Skin of body (tissue), 2 donors: ENCODE data around the gene UMODL1. TPM values are rescaled to one million over a fixed set of nuclear protein-coding genes. Genes with fewer than 3 reads are reported as not detected.
A peak's percentile ranks its signal among the peaks of the same experiment; 100 is the strongest.

Source experiments
- DNase-seq: peaks from one replicate; lab custom pipeline; 2025; lab: John Stamatoyannopoulos, UW
- total RNA-seq: library from RNA; depleted of rRNA; stranded (reverse); fragments of >200 nt; gene quantifications from one replicate; pipeline ENCODE4 v1.2.3, GENCODE V29; 2014

The UMODL1 gene
- total RNA-seq, 1 donor from 2014 or later = under 0.01 TPM

DNA sequence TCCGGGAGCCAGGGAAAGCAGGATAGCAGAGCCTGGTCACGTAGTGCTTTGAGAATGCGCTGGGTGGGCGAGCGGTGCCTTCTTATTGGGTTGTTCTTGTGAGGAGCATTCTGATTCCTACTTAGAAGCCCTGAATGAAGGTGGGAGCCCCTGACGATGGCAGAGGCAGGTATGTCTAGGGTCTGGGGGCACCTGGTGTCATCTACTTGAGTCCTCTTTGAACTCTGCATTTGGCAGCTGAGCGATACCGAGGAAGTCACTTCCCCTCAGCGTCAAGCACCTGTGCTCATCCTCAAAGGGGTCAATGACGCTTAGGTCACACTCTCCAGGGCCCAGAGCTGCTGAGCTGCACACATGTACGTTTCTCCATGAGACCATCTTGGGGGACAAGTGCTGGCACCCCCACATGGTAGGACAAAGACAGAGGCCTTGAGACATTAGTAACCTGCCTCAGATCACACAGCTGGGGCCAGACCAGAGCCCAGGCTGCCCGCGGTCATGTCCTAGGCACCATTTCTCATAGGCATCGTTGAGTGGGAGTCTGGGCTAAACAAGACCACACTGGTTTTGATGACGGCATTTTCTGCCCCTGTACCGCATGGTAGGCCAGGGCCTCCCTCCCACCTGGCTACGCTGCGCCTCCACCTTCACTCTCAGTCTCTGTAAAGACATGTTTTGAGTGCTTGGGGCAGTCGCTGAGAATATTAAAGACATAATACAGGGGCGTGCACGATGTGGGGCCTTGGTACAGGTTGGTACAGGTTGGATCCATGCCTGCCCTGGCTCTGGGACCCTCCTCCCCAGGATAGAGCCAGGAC is 78.7 kb downstream of the UMODL1 start:
- DNase-seq = no peak

GRCh38 chr21:42150474-42151085 is 79.5 kb downstream of the UMODL1 start:
- no peak for DNase-seq

DNA sequence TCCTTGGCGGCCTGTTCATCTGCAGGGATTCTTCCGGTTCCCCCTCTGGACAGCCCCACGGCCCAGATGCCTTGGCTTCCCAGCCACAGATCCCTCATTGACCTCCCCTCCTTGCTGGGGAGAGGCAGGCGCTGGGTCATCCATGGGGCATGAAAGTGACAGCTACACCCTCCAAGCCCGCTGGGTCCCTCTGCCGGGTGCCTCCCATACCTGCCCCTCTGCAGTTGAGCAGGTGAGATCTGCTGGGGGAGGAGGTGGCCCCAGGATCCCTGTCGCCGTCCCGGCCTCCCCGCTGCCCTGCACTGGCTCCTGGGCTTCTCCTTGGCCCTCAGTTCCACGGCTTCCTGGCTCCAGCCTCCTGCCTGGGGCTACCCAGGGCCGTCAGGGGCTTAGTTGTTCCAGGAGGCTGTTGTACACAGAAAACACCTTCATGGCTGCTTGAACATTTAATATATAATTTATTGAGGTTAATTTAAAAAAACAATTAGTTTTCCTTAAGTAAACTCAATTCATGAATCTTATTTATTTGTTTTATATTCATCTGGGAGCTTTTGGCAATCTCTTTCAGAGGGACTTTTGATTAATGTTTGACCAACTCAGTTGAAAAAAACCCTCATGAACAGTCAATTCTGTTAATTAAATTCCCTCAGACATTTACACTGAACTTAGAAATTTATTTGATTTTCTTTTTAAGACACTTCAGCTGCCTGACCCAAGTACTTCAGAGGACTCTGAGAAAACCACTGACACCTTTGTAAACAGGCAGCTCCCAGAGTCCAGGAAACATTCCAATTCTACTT is 80.2 kb downstream of the UMODL1 start:
- no peak for DNase-seq

- DNase-seq = no peak
Measured at GRCh38 chr21:42151948-42152220, 80.8 kb downstream of the UMODL1 start.

DNA sequence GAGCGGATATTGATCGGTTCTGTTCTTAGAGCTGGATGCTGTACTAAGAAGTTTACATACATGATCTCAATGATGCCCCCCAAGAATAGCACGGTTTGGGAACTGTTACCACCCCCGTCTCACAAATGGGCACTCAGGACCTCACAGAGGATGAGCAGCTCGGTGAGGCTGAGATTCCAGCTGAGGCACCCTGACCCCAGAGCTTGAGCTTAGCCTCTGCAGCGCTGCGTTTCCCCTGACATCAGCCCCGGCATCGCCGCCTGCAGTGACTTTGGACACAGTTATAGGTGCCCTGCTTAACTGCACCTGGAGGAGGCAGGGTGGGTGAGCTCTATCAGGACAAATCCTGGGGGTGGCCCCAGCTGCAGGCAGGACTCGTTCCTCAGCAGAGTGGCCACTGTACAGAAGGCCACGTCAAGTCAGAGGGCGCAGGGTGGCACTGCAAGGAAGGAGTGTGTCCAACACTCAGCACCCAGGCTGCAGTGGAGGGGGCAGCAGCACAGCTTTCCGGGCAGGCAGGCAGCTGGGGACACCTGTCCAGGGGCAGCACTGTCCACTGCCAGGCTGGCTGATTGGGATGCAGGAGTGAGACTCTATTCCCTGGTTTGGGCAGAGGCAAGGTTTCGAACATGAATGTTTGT is 82.0 kb downstream of the UMODL1 start:
- DNase-seq = no peak

DNA sequence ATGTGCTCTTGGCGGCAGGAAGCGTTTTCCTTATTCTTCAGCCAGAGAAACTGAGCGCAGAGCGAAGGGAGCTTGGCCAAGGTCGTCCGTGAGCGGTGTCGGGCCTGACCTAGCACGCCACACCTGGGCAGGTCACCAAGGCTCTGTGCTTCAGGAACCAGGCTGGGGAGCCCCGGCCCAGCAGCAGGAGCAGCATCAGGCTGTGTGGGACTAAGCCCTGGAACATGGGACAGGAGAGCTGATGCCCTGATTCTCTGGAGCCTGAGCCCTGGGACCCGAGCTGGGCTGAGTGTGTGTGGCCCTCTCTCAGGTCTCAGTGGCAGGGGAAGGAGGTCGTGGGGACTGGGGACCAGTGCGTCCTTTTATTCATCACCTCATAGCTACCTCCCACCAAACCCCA is 82.6 kb downstream of the UMODL1 start:
- no peak for DNase-seq

DNA sequence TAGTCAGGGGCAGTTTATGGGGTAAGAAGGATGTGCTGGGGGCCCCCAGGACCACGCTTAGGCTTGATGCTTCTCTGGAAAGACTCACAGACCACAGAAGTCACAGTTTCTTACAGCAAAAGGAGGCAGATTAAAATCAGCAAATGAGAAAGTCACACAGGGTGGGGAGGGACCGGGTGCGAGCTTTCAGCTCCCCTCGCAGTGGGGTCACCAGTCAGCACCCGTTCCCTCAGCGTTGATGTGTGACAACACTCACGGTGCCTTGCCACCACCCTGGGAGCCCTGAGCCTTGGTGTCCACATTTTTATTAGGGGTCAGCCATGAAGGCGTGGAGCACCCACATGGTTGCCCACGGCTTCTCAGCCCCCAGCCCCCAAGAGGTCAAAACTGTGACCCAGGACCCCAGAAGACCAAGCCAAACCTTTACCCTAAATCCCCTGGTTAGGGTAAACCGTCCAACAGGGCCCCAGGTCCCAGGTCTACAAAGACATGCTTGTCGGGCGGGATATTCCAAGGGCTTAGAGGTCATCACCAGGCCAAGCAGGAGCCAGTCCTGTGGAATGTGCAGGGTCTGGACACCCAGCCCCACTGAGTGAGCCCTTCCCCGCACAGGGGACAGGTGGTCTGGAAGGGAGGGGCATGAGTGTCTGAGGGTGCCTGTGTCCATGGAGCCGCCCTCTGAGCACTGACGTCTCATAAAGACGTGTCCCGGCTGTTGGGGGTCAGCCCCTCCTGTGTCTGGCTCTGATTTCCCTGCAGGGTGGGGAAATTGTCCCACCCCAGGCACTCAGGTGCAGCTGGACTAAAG is 83.3 kb downstream of the UMODL1 start:
- no peak for DNase-seq

GRCh38 chr21:42155045-42155855 is 84.1 kb downstream of the UMODL1 start:
- DNase-seq = no peak

GRCh38 chr21:42156690-42157605 is 85.8 kb downstream of the UMODL1 start:
- peak; percentile 5 for DNase-seq

DNA sequence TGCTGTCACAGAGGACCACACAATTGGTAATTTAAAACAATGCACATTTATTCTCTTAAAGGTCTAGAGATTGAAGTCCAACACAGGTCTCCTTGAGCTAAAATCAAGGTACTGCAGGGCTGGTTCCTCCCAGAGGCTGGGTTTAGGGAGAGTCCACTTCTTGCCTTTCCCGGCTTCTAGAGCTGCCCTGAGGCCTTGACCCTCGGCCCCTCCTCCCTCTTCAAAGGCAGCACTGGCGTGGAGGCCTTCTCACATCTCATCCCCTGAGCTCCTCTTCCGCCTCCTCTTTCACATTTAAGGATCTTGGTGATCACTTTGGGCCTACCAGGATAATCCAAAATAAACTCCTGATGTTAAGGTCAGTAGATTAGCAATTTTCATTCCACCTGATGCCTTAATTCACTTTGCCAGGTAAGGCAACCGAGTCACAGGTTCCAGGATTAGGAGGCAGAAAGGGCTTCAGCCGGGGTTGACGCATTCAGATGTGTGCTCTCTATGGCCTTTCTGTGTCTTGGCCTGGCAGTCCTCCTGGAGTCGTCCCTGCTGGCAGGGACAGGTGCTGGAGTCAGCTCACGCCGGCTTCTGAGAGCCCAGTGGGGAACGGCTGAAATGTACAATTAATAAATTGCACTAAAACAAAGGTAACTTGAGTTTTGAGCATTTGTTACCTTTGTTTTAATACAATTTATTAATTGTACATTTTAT is 86.6 kb downstream of the UMODL1 start:
- no peak for DNase-seq

DNA sequence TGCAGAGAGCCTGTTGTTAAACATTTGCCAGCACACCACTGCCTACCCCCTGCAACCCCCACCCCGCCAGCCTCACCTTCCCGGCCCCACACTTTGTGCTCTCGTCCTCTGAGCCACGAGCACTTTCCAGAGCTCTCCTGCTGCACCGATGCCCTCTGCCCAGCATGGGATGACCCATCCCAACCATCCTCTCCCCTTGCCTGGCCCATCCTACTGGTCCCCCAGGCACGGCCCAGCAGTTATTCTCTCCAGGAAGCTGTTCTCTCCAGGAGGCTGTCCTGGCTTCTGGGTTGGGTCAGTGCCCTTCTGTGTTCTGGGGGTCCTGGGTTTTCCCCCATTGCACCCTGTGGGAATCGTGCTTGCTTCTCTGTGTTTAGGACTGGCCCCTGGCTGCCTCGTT is 87.7 kb downstream of the UMODL1 start:
- DNase-seq = no peak

DNA sequence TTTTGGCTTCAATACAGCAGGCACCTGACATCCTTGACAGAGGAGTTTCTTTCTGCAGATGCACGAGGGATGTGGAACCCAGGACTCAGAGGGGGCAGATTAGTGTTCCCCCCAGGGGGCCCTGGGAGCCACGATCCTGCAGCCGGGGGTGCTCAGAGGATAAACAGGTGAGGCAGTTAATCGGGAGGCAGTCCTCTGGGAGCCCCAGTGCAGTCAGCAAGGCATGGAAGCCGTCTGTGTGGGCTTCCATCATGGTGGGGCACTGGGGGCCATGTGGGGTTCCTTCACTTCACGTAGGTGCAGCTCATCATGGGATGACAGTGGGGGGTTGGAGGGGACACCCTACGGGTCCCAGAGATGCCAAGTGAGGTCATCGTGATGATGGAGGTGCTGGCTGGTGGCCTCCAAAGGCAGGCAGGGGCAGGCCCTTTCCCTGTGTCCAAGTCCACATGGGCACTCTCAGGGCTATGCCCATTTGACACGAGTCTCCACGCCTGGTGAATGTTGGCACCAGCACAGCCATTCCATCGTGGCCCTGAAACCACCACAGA is 88.5 kb downstream of the UMODL1 start:
- DNase-seq = no peak

- DNase-seq = no peak
Measured at GRCh38 chr21:42160111-42160721, 89.1 kb downstream of the UMODL1 start.

DNA sequence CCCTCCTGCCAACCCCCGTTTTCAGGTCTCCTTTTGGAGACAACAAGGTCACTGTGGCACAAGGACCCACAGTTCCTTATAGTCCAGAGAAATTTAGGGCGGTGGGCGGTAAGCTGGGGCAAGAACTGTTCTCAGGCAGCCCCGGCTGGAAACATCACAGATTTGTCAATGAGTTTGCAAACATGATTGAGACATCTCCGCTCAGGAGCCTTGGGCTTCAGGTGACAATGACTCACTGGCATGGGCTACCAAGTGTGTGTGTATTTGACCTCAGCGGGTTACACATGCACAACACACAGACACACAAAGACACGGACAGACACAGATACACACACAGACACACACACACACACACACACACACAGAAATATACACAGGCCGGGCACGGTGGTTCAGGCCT is 89.6 kb downstream of the UMODL1 start:
- DNase-seq = no peak

- DNase-seq = no peak
Measured at GRCh38 chr21:42161401-42161955, 90.4 kb downstream of the UMODL1 start.

GRCh38 chr21:42161956-42162681 is 91.0 kb downstream of the UMODL1 start:
- no peak for DNase-seq
